ENCODE data around the gene BBS9.

The BBS9 gene

DNA sequence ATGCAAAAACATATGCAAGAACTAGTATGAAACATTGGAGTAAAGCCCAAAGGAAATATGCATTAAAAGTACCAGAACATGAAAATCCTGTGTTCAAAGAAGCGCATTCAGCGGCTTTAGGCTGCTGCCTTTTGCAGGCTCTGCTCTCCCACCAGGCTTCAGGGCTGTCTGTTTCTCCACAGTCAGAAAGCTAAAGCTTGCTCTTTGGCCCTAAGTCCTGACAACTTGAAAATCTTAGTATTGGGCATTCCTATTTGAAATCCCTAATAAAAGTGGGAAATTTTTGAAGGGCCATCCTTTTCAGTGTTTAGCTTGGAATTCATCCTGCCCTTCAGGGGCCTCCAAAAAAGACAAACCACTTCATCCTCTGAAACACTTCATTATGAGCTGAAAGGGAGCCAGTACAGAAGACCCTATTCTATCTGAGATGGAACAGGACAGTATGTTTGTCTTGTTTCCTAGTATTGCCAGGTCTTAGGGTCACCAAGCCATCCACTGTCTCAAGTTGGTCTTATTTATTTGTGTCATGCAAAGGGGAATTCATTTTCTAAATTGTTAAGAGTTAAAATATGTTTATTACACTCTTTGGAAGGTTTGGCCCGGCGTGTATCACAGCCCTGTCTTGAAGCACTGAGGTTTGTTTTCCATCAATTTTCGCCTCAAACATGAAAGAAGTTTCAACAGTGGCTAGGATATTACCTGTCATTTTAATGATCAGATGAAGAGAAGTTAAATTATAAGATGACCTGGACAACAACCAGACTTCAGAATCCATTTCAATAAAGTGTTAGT is 449.7 kb downstream of the BBS9 start:
- H3K9me3 Mint-ChIP-seq, result peaks cover 14% of the 10 kb centered on the region
- peak overlapping the region in 2 of 3 experiments; percentile 29 to 71 for H3K27ac Mint-ChIP-seq
- H3K4me3 Mint-ChIP-seq, result no peak overlapping the region
- no peaks in the 10 kb centered on the region for H3K27me3 Mint-ChIP-seq (ENCODE audit: low read depth)
- peaks cover 7% of the 10 kb centered on the region for H3K36me3 Mint-ChIP-seq (ENCODE audit: low read depth)
- TF ChIP-seq, protein P1, sequence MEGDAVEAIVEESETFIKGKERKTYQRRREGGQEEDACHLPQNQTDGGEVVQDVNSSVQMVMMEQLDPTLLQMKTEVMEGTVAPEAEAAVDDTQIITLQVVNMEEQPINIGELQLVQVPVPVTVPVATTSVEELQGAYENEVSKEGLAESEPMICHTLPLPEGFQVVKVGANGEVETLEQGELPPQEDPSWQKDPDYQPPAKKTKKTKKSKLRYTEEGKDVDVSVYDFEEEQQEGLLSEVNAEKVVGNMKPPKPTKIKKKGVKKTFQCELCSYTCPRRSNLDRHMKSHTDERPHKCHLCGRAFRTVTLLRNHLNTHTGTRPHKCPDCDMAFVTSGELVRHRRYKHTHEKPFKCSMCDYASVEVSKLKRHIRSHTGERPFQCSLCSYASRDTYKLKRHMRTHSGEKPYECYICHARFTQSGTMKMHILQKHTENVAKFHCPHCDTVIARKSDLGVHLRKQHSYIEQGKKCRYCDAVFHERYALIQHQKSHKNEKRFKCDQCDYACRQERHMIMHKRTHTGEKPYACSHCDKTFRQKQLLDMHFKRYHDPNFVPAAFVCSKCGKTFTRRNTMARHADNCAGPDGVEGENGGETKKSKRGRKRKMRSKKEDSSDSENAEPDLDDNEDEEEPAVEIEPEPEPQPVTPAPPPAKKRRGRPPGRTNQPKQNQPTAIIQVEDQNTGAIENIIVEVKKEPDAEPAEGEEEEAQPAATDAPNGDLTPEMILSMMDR (IDR thresholded peaks at IDR 0.05; ENCODE audit: unreplicated experiment in 3 of 3), result no peak
- peaks cover 37% of the 10 kb centered on the region for H3K4me1 Mint-ChIP-seq

DNA sequence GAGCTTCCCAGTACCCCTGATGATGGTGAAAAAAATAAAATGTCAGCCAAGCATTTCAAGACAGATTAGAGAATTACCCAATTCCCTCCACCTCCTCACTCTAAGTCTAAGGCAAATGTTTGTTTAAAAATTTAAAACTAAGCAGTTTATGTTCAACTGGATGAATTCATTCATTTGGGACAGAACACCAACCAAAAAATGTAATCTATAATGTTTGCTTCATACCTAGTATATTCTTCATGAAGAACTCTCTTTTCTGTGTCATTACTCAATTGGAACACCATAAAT is 450.3 kb downstream of the BBS9 start:
- TF ChIP-seq, protein P1 (IDR thresholded peaks at IDR 0.05; ENCODE audit: unreplicated experiment in 3 of 3), result no peak
- H3K27ac Mint-ChIP-seq, result peak overlapping the region in 1 of 3 experiments; percentile 29
- peaks cover 7% of the 10 kb centered on the region for H3K36me3 Mint-ChIP-seq (ENCODE audit: low read depth)
- peaks cover 37% of the 10 kb centered on the region for H3K4me1 Mint-ChIP-seq
- peaks cover 14% of the 10 kb centered on the region for H3K9me3 Mint-ChIP-seq
- no peak overlapping the region for H3K4me3 Mint-ChIP-seq
- no peaks in the 10 kb centered on the region for H3K27me3 Mint-ChIP-seq (ENCODE audit: low read depth)

GRCh38 chr7:33581236-33581635 is 451.9 kb downstream of the BBS9 start:
- TF ChIP-seq, protein P1 (IDR thresholded peaks at IDR 0.05; ENCODE audit: unreplicated experiment in 3 of 3), result no peak
- Mint-ChIP-seq H3K4me1 (peaks cover 33% of the 10 kb centered on the region), H3K36me3 (ENCODE audit: low read depth) (peaks cover 2% of the 10 kb centered on the region), H3K4me3 (no peak overlapping the region), H3K27me3 (ENCODE audit: low read depth) (no peaks in the 10 kb centered on the region), H3K9me3 (peaks cover 5% of the 10 kb centered on the region), H3K27ac (peak overlapping the region in 1 of 3 experiments; percentile 66)

DNA sequence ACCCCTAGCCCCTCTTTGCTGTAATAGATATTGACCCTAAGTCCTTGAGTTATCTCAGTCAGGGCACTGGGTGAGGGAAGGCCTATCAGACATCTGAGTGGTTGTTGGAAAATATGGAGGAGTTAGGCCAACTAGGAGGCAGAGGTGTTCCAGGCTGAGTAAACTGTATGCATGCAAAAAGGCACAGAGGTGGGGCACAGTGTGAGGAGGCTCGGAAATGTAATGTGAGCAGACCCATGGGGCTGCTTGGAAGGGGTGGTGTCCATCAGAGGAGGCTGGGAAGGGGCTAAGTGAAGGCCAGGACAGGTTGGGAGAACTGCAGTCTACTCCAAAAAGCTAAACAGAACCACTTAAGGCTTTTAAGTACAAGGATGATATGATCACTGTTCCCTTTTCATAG is 452.7 kb downstream of the BBS9 start:
- H3K4me3 Mint-ChIP-seq, result no peak overlapping the region
- peaks cover 33% of the 10 kb centered on the region for H3K4me1 Mint-ChIP-seq
- H3K27me3 Mint-ChIP-seq (ENCODE audit: low read depth), result no peaks in the 10 kb centered on the region
- peak overlapping the region in 2 of 3 experiments; percentile 17 to 66 for H3K27ac Mint-ChIP-seq
- TF ChIP-seq, protein P1 (IDR thresholded peaks at IDR 0.05; ENCODE audit: unreplicated experiment in 3 of 3), result no peak
- H3K9me3 Mint-ChIP-seq, result peaks cover 1% of the 10 kb centered on the region
- no peaks in the 10 kb centered on the region for H3K36me3 Mint-ChIP-seq (ENCODE audit: low read depth)

DNA sequence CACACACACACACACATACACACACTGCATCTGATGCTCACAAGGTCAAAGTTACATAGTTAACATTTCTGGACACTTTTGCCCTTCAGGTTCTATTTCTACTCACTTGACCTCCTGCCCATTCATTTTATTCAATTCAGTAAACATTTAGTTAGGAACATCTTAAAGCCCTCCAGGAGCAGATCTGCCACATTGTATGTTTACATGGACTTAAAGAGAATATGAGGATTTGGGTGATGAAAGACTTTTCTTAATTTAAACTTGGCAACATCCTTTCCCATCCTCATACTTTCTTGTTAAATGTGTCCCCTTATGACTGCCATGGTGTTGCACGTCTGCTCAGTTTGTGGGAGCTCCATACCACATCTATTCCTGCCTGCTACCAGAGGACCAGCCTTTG is 453.2 kb downstream of the BBS9 start:
- TF ChIP-seq, protein P1 (IDR thresholded peaks at IDR 0.05; ENCODE audit: unreplicated experiment in 3 of 3), result no peak
- no peaks in the 10 kb centered on the region for H3K9me3 Mint-ChIP-seq
- no peaks in the 10 kb centered on the region for H3K27me3 Mint-ChIP-seq (ENCODE audit: low read depth)
- no peaks in the 10 kb centered on the region for H3K36me3 Mint-ChIP-seq (ENCODE audit: low read depth)
- peaks cover 33% of the 10 kb centered on the region for H3K4me1 Mint-ChIP-seq
- peak overlapping the region in 1 of 3 experiments; percentile 66 for H3K27ac Mint-ChIP-seq
- H3K4me3 Mint-ChIP-seq, result no peak overlapping the region

GRCh38 chr7:33589911-33590310 is 460.5 kb downstream of the BBS9 start:
- Mint-ChIP-seq H3K27me3 (ENCODE audit: low read depth) (no peaks in the 10 kb centered on the region), H3K36me3 (ENCODE audit: low read depth) (no peaks in the 10 kb centered on the region), H3K4me3 (no peak overlapping the region), H3K9me3 (no peaks in the 10 kb centered on the region), H3K27ac (no peak overlapping the region), H3K4me1 (peaks cover 28% of the 10 kb centered on the region)
- TF ChIP-seq, protein P1 (IDR thresholded peaks at IDR 0.05; ENCODE audit: unreplicated experiment in 3 of 3), result no peak

Measured in nephron (organoid).